ENCODE data around the gene UBE2E2. TPM values are rescaled to one million over a fixed set of nuclear protein-coding genes. Genes with fewer than 3 reads are reported as not detected.

The UBE2E2 gene
- total and polyA plus RNA-seq, 4 donors = 21.5 to 87.5 (median 29.0) TPM

DNA sequence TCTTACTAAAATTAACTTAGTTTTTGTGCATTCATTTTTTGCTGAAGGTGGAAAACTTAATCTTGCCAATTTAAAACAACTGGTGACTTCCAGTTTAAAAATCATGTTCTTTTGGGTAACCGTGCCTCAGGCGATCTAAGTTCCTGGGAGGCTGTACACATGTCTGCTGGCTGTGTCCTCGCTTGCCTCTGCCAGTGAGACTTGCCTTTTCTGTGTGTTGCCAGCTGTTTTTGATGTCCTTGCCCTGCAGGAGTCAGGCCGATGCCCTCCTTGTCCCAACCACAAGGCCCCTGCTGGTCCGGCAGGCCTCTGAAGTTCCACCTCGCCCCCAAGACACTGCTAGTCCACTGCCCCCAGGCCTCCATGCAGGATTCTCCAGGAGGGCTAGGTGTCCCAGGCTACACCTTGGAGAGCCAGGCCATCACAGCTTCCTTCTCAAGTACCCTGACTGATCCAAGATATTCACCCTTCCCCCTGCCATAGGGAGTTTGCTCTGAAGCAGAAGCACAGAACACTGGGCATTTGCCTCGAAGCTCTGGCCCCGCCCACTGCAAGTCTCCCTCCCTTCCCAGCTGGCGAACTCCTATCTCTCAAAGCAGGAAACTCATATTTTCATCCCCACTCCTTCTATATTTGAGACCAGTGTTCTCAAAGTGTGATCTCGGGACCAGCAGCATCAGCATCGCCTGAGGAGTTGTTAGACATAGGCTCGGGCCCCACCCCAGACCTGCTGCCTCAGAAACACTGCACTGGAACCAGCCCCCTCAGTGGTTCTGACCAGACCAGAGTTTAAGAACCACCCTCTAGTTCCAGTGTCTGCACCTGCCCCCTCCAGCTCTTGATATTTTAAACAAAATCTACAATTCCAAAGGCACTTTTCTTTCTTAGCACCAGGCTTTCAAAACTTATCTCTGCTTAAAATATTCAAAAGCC, 416.8 kb downstream of the UBE2E2 start:
- no peak for ATAC-seq (ENCODE audit: insufficient read depth, low FRiP score)
- Histone ChIP-seq H3K36me3 (ENCODE audit: control insufficient read depth in 4 of 4, insufficient read depth in 4 of 4, low read length in 4 of 4) (no peaks in the 10 kb centered on the region), H3K4me1 (ENCODE audit: control insufficient read depth in 5 of 5, insufficient read depth in 5 of 5, low read length in 5 of 5) (peaks cover 0 to 2% (median 0%) of the 10 kb centered on the region in 5 donors), H3K27me3 (ENCODE audit: control insufficient read depth in 3 of 3, insufficient read depth in 3 of 3, low read length in 2 of 3) (no peaks in the 10 kb centered on the region), H3K9me3 (ENCODE audit: control insufficient read depth in 4 of 4, insufficient read depth in 3 of 4, low read length in 3 of 4) (peaks cover 0 to 5% (median 2%) of the 10 kb centered on the region in 4 donors), H3K27ac (ENCODE audit: low read depth in 1 of 2, low read length in 1 of 2) (no peak overlapping the region), H3K9ac (ENCODE audit: insufficient read depth in 1 of 2, low read length in 2 of 2) (no peak overlapping the region), H3K4me3 (no peak overlapping the region)
- DNase-seq = peak in 1 of 3 donors; percentile 22
- no peak for TF ChIP-seq CTCF (IDR thresholded peaks at IDR 0.05; ENCODE audit: control extremely low read depth, extremely low read depth)
- WGBS, 2 donors = 84 to 89% methylated on average over 12 of the region's 12 CpGs

DNA sequence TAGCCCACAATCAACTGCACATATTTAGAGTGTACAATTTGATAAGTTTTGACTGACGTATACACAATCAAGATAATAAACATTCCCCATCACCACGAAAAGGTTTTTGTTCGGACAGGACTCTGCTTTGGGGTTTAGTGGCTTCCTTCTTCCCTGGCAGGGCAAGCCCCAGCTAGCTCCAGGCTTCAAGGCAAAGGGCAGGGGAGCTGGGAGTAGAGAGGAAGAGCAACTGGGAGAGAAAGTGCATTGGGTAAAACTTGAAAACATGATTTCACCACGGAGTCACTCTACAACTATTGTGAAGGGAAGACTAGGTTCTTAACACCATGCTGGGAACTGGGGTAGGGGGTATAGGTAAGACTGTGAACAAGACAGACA, 417.5 kb downstream of the UBE2E2 start:
- no peaks in the 10 kb centered on the region for H3K36me3 ChIP-seq (ENCODE audit: control insufficient read depth in 4 of 4, insufficient read depth in 4 of 4, low read length in 4 of 4)
- peaks cover 0 to 2% (median 0%) of the 10 kb centered on the region in 5 donors for H3K4me1 ChIP-seq (ENCODE audit: control insufficient read depth in 5 of 5, insufficient read depth in 5 of 5, low read length in 5 of 5)
- H3K4me3 ChIP-seq = no peak overlapping the region
- 53 to 62% methylated on average over 4 of the region's 4 CpGs for WGBS, 2 donors
- H3K27me3 ChIP-seq (ENCODE audit: control insufficient read depth in 3 of 3, insufficient read depth in 3 of 3, low read length in 2 of 3) = no peaks in the 10 kb centered on the region
- DNase-seq (no peak), ATAC-seq (ENCODE audit: insufficient read depth, low FRiP score) (no peak)
- peaks cover 0 to 3% (median 2%) of the 10 kb centered on the region in 4 donors for H3K9me3 ChIP-seq (ENCODE audit: control insufficient read depth in 4 of 4, insufficient read depth in 3 of 4, low read length in 3 of 4)
- no peak overlapping the region for H3K27ac ChIP-seq (ENCODE audit: low read depth in 1 of 2, low read length in 1 of 2)
- H3K9ac ChIP-seq (ENCODE audit: insufficient read depth in 1 of 2, low read length in 2 of 2) = no peak overlapping the region
- TF ChIP-seq CTCF (IDR thresholded peaks at IDR 0.05; ENCODE audit: control extremely low read depth, extremely low read depth) = no peak

GRCh38 chr3:23623844-23624243, 420.7 kb downstream of the UBE2E2 start:
- Histone ChIP-seq H3K9ac (ENCODE audit: insufficient read depth in 1 of 2, low read length in 2 of 2) (no peak overlapping the region), H3K4me3 (no peak overlapping the region), H3K36me3 (ENCODE audit: control insufficient read depth in 4 of 4, insufficient read depth in 4 of 4, low read length in 4 of 4) (no peaks in the 10 kb centered on the region), H3K4me1 (ENCODE audit: control insufficient read depth in 5 of 5, insufficient read depth in 5 of 5, low read length in 5 of 5) (no peaks in the 10 kb centered on the region), H3K27me3 (ENCODE audit: control insufficient read depth in 3 of 3, insufficient read depth in 3 of 3, low read length in 2 of 3) (no peaks in the 10 kb centered on the region), H3K27ac (ENCODE audit: low read depth in 1 of 2, low read length in 1 of 2) (no peak overlapping the region), H3K9me3 (ENCODE audit: control insufficient read depth in 4 of 4, insufficient read depth in 3 of 4, low read length in 3 of 4) (peaks cover 0 to 3% (median under 1%) of the 10 kb centered on the region in 4 donors)
- DNase-seq (peak in 2 of 3 donors; percentile 74 to 77), ATAC-seq (ENCODE audit: insufficient read depth, low FRiP score) (no peak)
- no peak for TF ChIP-seq CTCF (IDR thresholded peaks at IDR 0.05; ENCODE audit: control extremely low read depth, extremely low read depth)
- WGBS, 2 donors = 56 to 72% methylated on average over 2 of the region's 2 CpGs

All from lung (tissue), 12 donors.